ENCODE results near the gene ZNF254.

- TF ChIP-seq CTCF (IDR thresholded peaks at IDR 0.05) = no peak
- TF ChIP-seq CEBPB (IDR thresholded peaks at IDR 0.05) = no peak
- no peak for TF ChIP-seq EP300 (IDR thresholded peaks at IDR 0.05)
- TF ChIP-seq EHMT2 (IDR thresholded peaks at IDR 0.05; ENCODE audit: low read depth) = no peak
- TF ChIP-seq RARB (CRISPR knock-in tag; IDR thresholded peaks at IDR 0.05) = no peak
- TF ChIP-seq TP53 (CRISPR knock-in tag; IDR thresholded peaks at IDR 0.05) = no peak
- TF ChIP-seq RFX5 (IDR thresholded peaks at IDR 0.05) = no peak
- TF ChIP-seq RAD21 (conservative IDR thresholded peaks at IDR 0.05 in 1 of 2, IDR thresholded peaks at IDR 0.05 in 1 of 2) = no peak
- no peak for TF ChIP-seq JUNB (IDR thresholded peaks at IDR 0.05)
- no peak for TF ChIP-seq HES2 (IDR thresholded peaks at IDR 0.05)
- no peak for TF ChIP-seq RCOR1 (IDR thresholded peaks at IDR 0.05; ENCODE audit: low read depth, low read length)
These were observed 8.3 kb upstream of the ZNF254 start for GRCh38 chr19:24078680-24079079.
